Measurements from ENCODE around the gene SLC7A11.

The SLC7A11 gene

DNA sequence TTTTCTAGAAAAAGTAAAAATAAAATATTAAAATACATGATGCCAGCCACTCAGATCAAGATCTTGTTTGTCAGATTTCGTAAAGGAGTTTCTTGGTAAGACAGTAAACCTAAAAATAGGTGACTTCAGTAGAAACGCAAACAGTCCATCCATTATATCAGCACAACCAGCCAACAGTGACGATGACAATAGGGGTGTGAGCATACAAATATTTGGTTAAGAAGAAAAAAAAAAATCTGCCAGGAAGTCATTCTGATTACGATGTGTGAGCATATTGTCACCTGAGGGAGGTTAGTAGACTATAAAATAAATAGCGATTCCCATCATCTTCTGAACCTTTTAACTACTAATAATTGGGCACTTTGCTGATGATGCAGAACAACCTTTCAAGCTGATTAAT, 37.6 kb downstream of the SLC7A11 start:
- DNase-seq = no peak

DNA sequence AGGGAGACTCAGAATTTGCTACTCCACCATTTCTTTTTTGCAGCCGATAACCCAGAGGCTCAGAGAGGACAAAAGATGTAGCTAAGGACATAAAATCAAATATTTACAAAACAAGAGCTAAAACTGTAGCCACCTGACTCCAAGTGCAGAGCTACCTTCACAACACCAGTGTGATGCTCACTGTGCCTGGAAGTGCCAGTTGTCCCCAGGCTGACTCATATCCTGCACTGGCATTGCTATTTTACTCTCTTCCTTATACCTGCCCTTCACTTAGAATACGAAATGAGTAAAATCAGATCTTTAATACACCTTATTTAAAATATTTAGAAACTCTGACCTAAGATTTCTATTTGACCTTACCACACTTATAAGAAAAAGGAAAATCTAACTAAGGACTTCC, 39.5 kb downstream of the SLC7A11 start:
- DNase-seq = no peak

DNA sequence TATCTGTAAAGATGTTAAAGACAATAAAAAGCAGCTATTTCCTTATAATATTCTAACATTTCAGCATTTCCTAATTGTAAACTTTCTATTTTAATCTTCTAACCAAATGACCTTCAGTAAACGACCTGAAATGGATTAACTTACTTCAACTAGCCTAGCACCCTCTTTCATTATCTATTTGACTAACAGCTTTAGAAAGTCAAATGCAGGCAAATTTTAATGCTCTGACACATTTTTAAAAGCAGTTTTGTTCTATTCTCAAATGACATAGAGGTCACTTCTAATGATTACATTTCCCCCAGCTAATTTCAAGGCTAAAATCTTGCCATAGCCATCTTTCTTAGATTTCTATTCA, 41.9 kb downstream of the SLC7A11 start:
- DNase-seq = no peak

DNA sequence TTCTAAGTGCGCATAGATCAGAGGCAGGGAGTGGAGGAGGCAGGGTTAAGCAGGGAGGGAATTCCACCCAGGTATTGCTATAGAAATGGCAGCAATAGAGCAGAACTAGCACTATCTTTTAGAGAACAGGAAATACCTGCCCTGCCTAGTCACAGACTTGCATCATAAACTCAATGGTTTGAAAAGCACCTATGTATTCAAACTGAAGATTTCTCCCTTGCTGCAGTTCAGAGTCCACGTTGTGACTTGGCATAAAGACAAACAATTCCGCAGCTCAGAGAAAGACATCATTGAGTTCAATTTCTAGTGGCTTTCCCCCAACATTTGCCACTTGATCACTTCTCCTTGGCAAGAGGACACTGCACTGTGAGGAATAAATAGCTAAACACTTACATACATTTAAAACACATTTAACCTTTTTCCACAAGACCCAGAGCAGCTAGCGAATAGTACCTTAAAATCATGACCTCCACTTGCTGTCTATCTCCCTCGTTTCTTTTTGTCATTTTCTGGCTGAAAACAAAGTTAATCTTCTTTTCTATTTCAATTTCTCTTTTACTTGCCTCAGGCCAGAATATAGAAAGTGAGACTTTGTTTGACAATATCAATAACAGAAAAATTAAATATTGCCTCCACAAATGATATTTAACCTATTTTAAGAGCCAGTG, 42.4 kb downstream of the SLC7A11 start:
- no peak for DNase-seq

DNA sequence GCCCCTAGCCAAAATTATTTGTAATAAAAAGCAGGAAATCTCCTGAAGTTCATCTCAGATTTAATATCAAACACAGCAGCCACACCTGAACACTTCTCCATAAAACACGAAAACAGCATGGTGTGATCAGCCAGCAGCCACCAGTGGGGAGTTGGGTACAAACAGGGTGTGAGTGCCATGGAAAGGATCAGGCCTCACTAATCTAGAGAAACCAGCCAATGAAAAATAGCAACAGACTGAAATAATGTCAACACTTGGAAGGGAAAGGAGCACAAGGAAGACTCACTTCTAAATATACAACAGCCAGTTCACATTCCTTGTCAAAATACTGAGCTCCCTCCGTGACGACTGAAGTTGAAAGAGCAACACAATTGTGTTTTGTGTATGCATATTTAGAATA, 46.0 kb downstream of the SLC7A11 start:
- no peak for DNase-seq

DNA sequence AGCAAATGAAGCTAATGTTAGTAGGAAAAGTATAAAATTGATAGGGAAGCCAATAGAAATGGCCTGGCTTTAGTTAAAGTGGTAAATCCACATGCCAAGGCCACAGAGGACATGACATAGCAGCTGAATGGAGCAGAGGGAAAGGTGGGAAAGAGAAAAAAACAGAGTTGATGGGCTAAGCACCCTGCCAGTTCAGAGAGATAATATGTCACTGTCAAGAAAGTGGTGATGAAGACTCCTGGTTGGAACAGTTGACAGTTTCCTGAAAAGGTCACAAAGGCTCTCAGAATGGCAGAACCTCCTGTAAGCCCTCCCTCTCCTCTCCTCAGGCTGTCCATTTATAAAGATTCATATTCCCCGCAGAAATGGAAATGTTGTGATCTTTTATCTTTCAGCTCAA, 48.2 kb downstream of the SLC7A11 start:
- no peak for DNase-seq

DNA sequence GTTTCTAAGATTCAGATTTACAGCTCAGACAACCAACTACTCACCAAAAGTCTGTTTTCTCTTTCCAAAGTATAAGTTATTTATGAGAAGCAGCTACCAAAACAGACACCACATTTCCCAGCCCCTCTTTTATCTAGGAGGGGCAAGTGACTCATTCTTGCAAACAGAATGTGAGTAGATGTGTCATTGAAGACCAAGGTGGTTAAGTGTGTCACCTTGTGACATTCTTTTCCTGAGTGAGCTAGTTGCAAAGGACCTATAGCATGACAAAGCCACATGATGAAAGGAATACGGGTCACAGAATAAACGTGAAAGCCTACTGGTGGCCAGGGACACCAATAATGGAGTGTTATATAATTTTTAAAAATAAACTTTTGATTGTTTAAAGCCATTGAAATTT, 50.0 kb downstream of the SLC7A11 start:
- no peak for DNase-seq

DNA sequence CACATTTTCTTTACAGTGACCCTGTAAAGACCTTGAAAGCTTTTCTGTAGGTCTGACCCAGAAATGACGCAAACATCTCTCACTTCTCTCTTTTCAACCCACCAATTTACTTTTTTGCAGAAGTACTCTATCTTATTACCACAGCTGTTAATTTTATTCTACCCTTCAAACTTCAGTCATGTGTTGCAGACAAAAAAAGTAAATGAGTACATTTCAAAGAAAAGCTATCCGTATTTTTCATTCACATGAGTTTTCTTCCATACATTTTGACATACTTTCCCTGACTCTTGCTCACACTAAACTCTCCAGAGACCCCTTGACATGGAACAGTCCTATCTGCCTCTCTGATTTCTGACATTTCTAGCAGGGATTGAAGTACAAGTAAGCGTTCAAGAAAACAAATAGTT, 51.7 kb downstream of the SLC7A11 start:
- DNase-seq = no peak

DNA sequence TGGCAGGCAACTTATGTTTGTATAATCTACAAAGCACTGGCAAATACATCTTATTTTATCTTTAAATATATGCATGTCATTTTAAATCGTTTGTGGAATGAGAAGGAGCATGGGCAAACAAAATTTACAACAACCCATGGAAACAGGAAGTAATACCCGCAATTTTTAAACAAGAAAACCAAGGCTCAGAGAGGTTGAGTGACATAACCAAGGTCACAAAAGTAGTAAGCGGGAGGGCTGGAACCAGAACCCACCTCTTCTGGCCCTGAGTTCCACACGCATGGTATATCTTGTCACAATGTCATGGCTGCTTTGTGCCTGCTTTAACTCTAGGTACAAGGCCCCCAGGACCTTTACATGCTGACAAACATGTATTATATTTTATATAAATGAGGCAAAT, 52.9 kb downstream of the SLC7A11 start:
- DNase-seq = no peak

DNA sequence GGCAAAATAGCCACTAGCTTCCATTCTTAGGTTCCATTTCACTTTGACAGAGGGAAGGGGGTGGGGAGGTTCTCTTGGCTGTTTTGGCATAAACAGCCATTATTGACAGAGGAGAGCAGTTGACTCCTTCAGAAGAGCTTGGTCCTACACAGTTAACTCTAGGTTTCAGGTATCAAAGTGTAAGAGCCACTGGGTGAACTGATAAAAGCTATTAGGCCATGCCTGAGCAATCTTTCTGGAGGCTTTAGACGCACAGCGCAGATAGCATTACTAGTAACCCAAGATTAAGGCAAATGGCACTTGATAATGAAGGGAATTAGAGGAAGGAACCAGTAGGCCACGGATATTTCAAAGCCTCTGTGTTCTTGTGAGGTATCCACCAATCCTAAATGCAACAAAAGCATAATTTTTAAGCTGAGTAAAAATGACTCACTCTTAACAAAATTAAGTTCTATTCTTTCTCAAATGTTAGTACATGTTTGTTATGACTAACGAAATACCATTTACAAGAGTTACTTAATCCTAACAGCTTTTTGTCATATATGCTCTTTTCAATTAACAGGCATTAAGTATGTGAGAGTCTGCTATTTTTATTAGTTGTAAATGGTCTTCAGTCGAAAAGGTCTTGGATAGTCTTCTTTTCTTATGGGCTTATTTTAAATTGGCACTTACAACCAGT, 53.6 kb downstream of the SLC7A11 start:
- no peak for DNase-seq

DNA sequence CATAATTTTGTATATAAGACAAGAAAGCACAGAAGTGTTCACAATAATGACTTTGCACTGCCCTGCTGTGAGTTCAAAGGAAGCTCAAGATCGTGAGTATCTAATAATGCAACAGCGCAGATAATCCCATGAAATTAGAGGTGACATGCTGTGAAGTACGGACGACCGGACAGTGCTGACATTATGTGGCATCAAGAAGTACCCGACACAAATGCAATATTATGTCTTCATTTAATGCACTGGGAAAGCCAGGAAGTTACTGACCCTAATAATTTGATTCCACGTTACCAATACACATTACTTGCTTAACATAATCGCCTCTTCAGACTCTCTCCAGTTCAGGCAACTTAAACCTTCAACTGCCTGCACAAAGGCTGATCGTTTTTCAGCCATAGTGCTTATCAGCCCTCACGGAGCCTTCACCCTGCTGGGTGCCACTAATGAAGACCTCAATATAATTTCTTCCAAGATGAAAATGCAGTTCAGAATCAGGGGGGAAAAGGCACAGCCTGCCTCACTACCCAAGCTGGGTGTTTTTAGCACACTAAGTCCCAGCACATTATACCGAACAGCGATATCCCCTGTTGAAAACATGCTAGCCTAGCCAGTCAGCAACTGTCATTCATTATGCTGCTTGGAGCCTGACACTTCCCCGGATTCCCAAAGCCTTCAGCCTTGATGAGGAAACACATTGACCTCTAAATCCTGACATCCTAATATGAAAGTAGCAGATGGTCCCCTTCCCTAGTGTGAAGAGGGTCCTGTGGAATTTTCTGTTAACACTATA, 56.1 kb downstream of the SLC7A11 start:
- no peak for DNase-seq

DNA sequence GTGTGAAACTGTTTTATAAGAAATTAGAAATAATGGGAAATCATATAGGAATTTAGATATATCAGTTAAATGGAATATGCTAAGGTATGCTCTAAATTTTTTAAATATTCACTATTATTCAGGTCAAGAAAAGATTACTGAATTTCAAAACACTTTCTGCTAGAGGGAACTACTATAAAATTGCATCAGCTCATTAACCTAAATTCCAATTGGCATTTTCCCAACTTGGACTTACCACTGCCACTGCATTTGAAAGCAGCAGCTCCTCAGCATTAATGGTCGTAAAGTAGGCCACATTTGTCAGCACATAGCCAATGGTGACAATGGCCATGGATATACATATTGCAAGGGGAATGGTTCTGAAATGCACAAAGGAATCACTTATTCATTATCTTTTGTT, 57.3 kb downstream of the SLC7A11 start:
- no peak for DNase-seq

DNA sequence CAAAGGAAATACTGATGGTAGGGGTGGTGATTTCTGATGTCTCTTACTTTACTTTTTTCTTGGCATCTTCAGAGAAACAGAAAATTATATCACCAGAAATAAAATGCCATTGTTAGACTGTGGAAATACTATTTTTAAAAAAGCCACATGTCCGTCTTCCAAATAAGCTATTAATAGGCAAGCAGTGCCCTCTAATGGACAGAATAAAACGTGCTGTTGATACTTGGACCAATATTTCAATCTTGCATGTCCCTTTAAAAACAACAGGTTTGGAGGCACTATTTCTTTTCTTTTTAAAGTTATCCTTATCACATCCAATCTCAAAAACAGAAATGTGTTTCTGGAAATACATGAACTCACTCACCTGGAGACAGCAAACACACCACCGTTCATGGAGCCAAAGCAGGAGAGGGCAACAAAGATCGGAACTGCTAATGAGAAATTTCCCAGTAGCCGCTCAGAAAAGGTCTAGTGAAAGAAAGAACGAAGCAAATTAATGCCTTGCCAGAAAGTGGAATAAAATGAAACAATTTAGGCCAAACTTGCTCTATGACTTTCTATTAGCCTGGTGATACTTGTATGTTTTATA, 59.2 kb downstream of the SLC7A11 start:
- no peak for DNase-seq

DNA sequence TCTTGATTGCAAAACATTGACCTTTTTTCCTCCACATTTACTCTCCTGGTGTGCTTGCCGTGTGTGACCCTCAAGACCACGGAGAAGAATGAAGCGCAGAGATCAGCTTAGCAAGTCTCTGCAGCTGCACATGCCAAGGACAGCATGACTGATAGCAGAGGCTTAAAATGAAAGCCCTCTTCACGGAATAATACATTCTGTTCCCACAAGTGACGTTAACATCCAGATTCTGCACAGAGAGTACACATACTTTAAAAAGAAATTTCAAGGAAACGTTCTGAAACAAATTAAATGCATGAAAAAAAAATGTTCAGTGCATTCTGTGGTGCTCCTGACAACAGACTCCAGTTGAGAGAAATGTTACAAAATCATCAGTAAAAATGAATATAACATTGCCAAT, 60.9 kb downstream of the SLC7A11 start:
- DNase-seq = no peak

DNA sequence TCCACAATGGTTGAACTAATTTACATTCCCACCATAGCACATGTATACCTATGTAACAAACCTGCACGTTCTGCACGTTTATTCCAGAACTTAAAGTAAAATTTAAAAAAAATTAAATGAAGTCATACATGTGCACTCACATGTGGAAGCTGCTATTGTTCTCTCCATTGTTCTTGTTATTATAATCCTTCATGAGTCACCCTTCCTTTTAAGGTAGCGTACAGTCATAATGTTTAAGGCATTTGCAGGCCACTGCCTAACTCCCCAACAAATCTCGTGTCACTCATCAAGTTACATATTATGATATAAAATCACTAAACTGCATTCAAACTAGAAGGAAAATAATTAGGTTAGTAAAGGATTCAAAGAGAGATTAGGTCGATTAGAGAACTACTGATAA, 63.6 kb downstream of the SLC7A11 start:
- no peak for DNase-seq

DNA sequence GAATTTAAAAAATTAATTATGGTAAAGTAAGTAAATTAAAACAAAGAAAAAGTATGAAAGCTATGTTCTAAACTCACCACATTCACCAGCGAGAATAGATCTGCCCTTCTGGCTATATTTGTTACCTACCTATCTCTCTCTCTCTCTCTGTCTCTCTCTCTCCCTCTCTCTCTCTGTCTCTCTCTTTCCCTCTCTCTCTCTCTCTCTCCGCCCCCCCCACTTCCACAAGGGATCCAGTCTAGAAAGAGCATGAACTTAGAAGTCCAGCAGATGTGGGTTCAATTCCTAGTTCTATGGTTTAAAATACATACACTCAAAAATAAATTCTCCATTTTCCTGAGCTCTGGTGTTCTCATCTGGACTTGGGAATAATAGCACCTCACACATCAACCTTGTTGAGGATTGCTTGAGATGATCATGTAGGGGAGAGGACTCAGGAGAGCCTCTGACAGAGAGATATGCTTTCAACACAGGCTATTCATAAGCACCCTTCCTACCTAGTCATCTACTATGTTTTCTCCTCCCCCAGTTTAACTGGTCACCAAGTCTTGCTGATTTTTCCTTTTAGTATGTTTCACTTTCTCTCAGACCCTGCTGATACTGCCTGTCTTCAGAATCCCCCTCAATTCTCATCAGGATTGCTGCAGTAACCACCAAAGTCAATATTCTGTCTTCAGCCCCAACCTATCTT, 64.7 kb downstream of the SLC7A11 start:
- no peak for DNase-seq

DNA sequence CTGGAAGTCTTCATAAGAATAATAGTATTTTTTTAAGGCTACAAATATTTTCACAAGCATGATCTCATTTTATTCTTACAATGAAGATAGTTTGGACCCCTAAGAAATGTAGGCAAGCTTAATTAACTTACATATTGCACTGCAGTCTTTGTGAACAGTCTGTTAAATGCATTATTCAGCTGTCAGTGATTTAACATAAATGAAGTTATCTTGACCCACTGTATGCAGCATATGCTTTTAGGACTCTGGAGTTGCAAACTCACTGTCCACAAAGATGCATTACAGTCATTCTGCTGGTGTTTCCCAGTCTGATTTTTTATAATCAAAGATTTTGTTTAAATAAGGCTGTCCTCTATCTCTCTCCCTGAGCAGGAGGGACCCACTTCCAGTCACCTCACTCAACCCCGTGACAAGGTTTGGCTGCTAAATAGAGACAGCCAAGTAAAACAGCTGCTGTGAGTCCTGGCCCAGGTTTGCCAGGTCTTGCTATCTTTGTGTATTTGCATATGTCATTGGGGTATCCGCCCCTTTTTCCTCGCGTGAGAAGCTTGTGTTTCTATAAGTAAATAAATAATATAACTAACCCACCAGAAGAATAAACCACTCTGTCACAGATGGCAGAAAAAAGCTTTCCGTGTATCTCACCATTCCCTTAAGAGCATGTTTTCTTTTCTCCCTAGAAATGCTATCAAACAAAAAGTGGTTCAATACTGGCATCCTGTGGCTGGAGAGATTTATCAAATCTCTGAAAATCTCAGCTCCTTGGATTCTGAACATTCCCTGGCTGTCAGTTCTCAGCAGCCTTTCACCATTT, 67.0 kb downstream of the SLC7A11 start:
- DNase-seq = no peak

DNA sequence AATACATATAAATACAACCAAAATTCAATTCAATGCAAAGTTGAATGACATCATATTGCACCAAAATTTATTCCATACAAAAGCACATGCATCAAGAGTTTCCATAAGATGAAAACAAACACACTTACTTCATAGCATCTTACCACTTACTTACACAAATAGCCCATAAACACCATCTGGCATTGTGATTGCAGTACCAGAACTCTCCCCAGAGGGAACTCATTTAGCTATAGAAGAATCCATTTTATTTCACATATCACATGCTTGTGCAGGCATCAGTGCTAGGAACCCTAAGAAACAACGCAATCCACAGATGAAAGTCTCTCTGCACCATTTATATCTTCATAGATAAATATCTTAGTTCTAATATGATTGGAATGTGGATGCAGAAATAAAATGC, 77.9 kb downstream of the SLC7A11 start:
- DNase-seq = no peak

DNA sequence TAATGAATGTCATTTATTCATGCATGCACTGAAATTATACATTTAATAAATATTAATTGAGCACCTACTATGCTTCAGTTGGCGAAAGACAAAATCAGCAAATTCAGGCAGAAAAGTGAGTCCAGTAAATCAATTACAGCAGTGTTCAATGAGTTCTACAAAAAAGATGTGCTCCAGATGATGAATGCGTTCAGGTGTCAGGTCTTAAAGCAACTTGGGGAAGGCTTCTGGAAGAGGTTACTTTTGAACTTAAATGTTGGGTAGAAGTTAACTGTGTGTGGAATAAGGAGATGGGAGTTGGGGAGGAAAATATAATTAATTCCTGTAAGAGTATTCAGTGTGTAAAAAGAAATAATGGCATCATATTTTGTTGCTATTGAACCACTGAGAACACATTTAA, 79.0 kb downstream of the SLC7A11 start:
- DNase-seq = no peak

DNA sequence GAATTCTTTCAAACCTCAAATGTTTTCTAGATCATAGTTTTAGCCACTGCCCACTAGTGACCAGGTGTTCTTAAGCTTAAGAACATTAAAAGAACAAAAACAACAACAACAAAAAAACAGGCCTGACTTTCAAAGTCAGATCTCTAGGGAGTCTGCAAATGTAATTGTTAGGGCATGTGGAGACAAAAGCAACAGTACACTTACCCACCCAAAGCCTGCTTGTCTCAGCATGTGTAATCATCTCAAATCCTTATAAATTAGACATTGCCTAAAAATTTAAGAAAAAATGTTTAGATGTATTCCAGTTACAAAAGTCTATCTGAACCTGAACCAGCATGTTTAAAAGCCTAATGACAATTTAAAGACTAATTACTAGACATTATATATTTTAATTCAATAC, 79.9 kb downstream of the SLC7A11 start:
- no peak for DNase-seq

DNA sequence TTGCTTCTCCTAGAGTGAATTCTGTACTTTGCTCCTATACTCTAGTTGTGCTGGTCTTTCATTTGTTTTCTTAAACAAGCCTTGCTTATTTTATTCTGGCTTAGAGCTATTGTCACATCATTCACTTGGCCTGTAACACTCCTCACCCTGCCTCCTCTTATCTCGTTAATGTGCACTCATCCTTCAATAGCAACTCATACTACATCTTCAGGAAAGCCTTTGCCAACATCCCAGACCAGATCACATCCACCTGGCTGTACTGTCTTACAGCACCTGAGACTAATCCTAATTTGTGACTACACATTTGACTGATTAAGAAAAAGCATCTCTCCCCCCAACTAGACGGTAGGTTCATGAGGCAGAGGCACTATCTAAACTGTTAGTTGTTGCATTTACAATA, 80.8 kb downstream of the SLC7A11 start:
- DNase-seq = no peak

DNA sequence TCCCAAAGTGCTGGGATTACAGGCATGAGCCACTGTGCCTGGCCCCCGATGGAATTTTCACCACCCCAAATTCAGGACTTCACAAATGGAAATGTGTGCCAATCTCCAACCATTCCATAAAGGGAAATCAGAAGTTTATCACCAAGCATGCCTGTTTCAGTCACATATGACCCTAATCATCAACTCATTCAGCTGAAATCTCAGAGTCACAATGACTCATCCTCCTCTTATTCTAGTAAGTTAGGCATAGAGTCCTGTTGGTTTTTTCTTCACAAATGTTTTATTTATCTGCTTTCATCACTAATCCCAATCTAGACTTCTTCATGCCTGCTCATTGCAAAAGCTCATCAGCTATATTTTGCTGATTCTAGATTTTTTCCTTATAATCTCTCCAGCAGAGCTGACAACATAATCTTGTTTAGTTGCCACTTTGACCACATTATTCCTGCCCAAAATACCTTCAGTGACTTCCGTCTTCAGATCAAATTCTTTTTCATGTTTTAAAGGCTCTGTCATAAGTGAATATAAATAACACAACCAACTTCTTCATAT, 83.3 kb downstream of the SLC7A11 start:
- no peak for DNase-seq

Data from stimulated activated naive CD4-positive, alpha-beta T cell (primary cell).